Measurements from ENCODE around the gene FADS2. TPM values are rescaled to one million over a fixed set of nuclear protein-coding genes. Genes with fewer than 3 reads are reported as not detected.

Gene FADS2
- polyA plus RNA-seq, 4 donors = 86.1 to 110 (median 94.1) TPM

DNA sequence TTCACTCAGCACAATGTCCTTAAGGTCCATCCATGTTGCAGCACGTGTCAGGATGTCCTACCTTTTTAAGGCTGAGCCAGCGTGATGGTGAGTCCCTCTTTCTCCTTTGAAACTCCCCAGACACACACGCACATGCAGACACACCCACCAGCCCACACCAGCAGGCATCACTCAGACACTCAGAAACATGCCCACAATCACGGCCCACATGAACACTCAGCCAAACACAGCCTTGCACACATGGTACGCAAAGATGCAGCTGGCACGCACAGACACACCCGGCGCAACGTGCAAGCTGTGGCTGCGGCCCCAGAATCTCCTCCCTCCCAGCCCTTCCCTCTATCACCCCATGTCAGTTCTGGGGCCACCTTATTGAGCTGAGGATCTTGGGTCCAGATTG is 55.2 kb downstream of the FADS2 start:
- DNase-seq (ENCODE audit: low read depth in 4 of 4, low spot score in 3 of 4) = no peak

DNA sequence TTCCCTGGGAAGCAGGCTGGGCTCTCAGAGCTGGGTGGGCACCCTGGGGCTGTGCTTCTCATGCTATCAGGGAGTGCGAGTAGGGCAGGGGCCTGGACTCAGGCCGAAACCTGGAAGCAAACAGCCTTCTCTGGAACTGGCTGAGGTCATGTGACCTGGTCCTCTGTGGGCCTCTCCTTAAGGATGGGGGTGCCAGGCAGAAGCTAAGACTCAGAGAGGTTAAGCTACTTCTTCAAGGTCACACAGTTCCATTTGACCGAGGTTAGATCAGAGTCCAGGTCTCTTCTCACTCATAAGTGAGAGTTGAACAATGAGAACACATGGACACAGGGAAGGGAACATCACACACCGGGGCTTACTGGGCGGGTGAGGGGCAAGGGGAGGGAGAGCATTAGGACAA is 55.8 kb downstream of the FADS2 start:
- DNase-seq (ENCODE audit: low read depth in 4 of 4, low spot score in 3 of 4) = no peak

GRCh38 chr11:61885166-61885778 is 57.2 kb downstream of the FADS2 start:
- DNase-seq (ENCODE audit: low read depth in 4 of 4, low spot score in 3 of 4) = no peak

DNA sequence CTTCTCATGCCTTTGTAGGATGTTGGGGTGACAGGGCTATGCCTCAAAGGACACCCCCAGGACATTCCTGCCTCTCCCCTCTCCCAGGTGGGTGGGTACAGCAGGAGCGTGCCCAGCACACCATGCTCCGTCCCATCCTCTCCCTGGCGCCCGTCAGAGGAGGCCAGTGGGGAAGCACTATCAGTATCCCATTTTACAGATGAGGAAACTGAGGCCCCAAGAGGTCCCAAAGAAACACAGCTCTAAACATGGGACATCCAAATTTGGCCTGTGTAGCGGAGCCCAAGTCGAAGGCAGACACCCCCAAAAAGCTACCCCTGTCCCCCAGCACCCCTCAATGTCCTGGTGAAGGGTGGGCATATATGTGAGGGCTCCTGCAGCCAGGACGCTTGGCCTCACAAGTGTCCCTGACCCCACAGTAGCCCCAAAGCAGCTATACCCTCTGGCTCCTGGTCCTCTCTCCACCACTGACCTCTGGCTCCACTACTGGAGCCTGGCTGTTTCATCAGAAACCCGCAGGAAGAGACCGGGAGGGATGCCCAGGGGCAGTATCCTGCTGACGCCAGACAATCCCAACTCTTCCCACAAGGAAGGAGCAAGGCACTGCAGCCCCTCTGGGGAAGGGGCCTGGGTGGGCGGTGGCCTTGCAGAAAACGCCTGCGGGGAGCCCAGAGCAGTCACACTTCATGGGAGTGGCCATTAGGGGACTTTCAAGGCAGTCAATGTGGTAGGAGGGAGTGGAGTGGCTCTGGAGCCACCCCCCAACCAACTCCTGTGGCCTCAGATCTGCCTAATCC is 57.9 kb downstream of the FADS2 start:
- DNase-seq (ENCODE audit: low read depth in 4 of 4, low spot score in 3 of 4) = no peak

GRCh38 chr11:61886643-61887042 is 58.5 kb downstream of the FADS2 start:
- no peak for DNase-seq (ENCODE audit: low read depth in 4 of 4, low spot score in 3 of 4)

DNA sequence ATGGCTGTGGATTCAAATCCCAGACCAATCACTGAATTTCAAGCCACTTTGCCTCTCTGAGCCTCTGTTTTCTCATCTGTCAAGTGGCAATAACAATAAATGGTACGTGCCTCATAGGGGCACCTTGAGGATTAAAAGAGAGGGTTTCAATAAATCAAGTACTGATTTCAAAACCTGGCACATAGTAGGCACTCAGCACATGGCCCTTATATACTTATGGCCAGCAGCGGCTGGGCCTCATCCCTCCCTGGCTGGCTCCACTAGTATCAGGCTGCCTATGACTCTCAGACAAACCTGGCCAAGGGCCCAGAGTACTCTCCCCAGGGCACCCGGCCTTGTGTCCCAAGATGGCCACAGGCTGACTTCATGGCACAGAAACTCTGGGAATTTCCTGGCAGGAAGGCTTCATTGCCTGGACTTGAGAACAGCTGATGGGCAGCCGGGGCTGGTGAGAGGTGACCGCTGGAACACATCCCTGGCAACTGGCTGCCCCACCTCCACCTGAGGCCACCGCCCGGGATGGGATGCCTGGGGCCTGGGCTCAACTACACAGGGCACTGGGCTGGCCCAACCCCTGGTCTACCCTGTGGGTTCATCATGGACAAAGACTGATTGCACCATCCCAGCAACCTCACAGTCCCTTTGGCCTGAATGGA is 59.9 kb downstream of the FADS2 start:
- DNase-seq (ENCODE audit: low read depth in 4 of 4, low spot score in 3 of 4) = no peak

DNA sequence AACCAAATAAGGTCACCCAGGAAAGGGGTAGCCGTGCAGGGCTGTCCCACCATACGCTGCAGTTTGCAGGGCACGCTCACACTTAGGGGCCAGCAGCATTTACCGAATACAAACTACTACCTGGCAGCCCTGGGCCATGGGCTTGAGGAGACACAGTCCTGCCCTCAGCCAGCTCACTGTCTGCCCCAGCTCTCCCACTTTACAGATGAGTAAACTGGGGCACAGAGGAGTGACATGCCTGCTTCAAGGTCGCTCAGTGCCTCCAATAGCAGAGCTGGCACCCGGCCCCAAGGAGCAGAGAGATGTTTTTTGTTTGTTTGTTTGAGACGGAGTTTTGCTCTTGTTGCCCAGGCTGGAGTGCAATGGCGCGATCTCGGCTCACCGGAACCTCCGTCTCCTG is 60.5 kb downstream of the FADS2 start:
- DNase-seq (ENCODE audit: low read depth in 4 of 4, low spot score in 3 of 4) = no peak

- no peak for DNase-seq (ENCODE audit: low read depth in 4 of 4, low spot score in 3 of 4)
Measured at GRCh38 chr11:61889831-61890230, 61.7 kb downstream of the FADS2 start.

GRCh38 chr11:61890529-61891330 is 62.6 kb downstream of the FADS2 start:
- no peak for DNase-seq (ENCODE audit: low read depth in 4 of 4, low spot score in 3 of 4)

- peak in 2 of 4 donors; percentile 47 to 57 for DNase-seq (ENCODE audit: low read depth in 4 of 4, low spot score in 3 of 4)
Measured at GRCh38 chr11:61891331-61892084, 63.4 kb downstream of the FADS2 start, which contains the start of gene FADS3. Gene FADS3, minus strand, starts transcription at chr11:61891545. Its CDS starts 164 bp downstream, at chr11:61891381.

DNA sequence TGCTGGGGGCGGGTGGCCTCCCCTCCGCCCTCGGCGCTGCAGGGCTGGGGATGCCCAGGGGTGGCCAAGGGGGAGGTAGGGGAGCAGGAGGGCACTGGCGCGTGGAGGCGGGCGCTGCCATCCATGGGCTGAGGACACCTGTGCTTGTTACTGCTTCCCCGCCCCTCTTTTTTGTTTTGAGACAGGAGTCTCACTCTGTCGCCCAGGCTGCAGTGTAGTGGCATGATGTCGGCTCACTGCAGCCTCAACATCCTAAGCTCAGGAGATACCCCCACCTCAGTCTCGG is 63.9 kb downstream of the FADS2 start:
- DNase-seq (ENCODE audit: low read depth in 4 of 4, low spot score in 3 of 4) = no peak

DNA sequence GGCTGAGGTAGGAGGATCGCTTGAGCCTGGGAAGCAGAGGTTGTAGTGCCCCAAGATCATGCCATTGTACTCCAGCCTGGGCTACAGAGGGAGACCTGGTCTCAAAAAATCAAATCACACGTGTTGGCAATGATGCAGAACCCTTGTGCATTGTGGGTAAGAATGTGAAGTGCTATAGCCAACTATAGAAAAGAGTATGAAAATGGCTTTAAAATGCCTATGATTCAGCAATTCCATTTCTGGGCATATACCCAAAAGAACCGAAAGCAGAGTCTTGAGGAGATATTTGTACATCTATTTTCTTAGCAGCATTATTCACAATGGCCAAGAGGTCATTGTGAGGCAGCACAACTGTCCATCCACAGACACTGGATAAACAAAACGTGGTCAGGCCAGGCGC is 65.9 kb downstream of the FADS2 start:
- DNase-seq (ENCODE audit: low read depth in 4 of 4, low spot score in 3 of 4) = no peak

DNA sequence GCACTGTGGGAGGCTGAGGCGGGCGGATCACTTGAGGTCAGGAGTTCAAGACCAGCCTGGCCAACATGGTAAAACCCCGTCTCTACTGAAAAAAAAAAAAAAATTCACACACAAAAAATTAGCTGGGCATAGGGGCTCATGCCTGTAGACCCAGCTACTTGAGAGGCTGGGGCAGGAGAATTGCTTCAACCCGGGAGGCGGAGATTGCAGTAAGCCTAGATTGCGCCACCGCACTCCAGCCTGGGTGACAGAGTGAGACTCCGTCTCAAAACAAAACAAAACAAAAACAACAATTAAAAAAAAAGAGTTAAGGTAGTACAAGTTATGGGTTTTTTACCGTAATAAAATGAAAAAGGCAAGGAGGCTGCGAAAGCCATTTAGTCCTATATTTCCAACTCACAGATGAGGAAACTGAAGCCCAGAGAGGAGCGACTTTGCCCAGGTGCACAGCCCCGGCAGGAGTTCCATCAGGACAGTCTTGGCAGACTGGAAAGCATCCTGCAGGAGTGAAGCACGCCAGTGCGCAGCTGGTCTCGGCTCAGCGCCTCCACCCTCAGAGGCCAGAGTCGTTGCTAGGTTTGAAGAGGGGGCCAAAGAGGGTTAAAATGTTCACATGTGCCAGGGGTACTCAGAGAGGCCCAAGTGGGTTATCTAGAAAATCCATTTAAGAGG is 67.1 kb downstream of the FADS2 start:
- DNase-seq (ENCODE audit: low read depth in 4 of 4, low spot score in 3 of 4) = no peak

DNA sequence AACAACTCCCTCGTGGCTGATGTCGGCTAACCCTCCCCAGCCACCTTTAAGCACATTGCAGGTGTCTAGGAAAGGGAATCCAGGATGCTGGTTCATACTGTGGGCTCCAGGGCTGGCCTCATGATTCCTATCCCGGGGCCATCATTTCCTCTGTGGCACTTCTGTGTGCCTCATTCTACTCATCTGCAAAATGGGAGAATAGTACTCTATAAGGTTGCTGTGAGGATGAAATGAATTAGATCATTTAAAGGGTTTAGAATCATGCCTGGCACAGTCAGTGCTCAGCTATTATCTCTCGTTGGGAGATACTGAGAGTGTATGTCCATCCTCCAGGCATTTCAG is 67.6 kb downstream of the FADS2 start:
- no peak for DNase-seq (ENCODE audit: low read depth in 4 of 4, low spot score in 3 of 4)

- DNase-seq (ENCODE audit: low read depth in 4 of 4, low spot score in 3 of 4) = no peak
Measured at GRCh38 chr11:61896665-61897386, 68.7 kb downstream of the FADS2 start.

GRCh38 chr11:61897387-61898246 is 69.5 kb downstream of the FADS2 start:
- DNase-seq (ENCODE audit: low read depth in 4 of 4, low spot score in 3 of 4) = peak in 1 of 4 donors; percentile 49

DNA sequence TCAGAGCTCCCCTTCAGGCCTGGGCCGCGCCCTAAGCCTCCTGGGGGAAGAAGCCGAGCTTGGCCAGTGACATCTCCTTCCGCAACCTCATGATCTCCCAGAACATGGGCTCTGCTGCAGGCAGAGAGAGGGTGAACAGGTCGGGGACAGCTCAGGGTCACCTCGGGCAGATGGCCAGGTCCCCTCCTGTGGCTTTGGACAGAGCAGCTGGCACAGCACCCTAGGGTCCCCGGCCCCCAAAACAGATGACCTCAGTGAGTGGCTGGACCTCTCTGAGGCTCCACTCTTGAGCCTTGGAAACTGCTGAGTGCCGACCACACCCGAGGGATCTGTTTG is 70.1 kb downstream of the FADS2 start:
- no peak for DNase-seq (ENCODE audit: low read depth in 4 of 4, low spot score in 3 of 4)

- peak in 1 of 4 donors; percentile 71 for DNase-seq (ENCODE audit: low read depth in 4 of 4, low spot score in 3 of 4)
Measured at GRCh38 chr11:61899146-61899841, 71.2 kb downstream of the FADS2 start.

Data from right renal pelvis (tissue), 4 donors.